ENCODE results near the gene GLOD5.

Gene GLOD5

DNA sequence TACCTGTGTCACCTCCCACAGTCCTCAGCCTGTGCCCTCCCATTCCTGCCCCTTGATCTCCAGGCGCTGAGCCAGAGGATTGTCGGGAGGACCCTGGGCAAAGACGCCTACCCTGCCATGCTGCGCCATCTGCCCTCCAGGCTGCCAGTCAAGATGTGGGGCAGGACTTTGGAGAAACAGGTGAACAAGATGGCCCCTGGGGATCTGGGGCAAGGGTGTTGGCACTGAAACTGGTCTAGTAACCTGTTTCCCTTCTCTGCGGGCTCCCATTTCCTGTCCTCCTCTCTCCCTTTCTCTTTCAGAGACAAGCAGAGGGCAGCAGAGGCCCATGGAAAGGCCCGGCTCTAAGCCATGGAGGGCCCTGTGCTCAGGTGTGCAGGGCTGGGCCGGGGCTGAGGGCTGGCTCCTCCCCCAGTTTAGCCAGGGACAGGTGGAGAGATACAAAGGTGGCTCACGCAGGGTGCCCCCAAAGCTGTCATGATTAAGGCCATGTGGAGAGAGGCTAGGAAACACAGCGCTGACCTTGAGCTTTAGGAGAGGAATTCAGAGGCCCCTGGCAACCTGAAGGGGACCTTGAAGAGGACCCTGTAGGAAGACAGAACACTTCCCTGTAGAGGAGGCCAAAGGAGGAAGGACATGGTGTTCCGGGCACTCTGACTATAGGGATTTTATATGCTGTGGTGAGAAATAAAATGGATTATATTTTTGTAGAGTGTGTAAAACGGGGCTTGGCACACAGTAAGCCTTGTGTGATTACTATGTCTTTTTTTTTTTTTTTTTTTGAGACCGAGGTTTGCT, at the start of gene GLOD5:
Gene GLOD5, plus strand, starts transcription at position 74 of the 798 bp plus-strand sequence. Its CDS starts 44 bp downstream, at position 118.
- no peak for DNase-seq (ENCODE audit: low read depth in 2 of 2)

DNA sequence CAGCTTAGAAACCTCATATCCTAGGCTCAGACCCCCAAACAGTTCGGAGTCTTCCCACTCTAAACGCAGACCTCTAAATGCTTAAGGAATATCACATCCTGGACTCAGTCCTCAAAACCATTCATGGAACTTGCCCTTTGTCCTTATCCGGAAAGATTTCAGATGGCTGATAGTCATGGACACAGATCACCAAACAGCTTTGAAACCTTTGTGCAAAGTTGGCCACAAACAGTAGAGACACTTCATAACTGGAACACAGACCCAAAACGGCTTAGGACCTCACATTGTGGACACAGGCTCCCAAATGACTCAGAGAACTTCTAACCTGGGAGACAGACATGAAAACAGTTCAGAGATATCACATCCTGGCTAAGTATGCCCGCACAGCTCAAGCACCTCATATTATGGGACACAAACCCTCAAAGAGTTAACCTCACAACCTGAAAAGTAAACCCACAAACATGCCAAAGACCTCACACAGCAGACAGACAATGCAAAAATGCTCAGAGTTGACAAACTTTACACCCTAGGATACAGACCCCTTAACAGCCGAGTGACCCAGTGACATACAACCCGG, 49.5 kb upstream of the GLOD5 start:
- no peak for DNase-seq (ENCODE audit: low read depth in 2 of 2)

DNA sequence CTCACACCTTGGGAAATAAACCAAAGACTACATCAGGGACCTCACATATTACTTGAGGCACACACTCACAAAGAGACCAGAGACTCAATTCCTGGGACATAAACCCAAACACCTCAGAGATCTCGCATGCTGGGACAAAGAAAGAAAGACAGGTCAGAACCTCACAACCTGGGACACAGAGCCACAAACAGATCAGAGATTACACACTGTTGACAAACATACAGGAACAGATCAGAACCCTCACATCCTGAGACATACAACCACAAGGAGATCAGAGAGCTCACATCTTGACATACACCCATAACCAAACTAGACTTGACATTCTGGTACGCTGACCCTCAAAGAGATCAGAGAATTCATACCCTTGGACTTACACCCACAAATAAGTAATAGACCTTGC, 47.7 kb upstream of the GLOD5 start:
- no peak for DNase-seq (ENCODE audit: low read depth in 2 of 2)

DNA sequence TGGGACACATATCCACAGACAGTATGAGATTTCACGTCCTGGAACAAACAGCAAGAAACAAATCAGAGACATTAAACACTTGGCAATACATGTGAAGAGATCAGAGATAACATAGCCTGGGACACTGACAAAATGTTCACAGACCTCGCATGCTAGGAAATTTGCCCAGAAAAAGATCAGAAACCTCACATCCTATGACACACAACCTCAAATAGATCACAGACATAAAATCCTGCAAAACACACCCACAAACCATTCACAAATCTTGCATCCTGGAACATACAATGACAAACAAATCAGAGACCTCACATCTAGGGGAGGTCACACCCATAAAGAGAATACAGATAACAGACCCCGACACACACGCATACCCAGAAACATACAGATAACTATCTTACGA, 47.0 kb upstream of the GLOD5 start:
- DNase-seq (ENCODE audit: low read depth in 2 of 2): no peak

DNA sequence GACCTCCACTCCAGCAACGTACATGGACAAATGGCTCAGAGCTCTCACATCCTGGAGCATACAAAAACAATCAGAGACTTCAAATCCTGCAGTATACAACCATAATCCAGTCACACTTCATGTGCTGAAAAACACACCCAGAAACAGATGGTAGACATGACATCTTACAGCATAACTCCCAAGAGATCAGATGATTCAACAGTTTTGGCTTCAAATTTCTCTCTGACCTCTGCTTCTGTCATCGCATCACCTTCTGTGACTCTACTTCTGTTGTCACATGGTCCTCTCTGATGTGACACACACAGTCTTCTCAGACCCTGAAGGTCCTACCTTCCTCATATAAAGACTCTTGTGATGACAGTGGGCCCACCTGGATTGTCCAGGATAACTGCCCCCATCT, 46.5 kb upstream of the GLOD5 start:
- no peak for DNase-seq (ENCODE audit: low read depth in 2 of 2)

DNA sequence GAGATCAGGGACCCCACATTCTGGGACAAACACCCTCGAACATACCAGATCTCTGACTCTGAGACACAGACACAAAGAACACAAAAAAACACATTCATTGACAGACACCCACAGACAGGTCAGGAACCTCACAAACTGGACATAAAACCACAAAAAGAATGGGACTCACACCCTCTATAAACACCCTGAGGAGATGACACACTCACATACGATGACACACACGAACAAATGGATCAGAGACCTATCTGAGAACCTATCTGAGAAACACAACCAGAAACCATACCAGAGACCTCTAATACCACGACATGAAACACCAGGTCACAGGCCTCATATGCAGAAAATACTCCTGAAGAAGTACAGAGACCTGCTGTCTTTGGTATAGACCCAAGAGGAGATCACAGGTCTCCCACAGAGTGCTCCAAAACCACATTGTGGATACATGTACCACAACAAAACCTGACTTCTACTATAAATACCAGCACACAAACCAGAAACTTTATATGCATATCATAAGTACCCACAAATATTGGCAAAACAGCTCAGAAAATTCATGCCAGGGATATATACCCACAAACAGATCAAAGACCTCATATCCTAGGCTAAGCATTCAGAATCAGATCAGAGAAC, 45.6 kb upstream of the GLOD5 start:
- no peak for DNase-seq (ENCODE audit: low read depth in 2 of 2)

DNA sequence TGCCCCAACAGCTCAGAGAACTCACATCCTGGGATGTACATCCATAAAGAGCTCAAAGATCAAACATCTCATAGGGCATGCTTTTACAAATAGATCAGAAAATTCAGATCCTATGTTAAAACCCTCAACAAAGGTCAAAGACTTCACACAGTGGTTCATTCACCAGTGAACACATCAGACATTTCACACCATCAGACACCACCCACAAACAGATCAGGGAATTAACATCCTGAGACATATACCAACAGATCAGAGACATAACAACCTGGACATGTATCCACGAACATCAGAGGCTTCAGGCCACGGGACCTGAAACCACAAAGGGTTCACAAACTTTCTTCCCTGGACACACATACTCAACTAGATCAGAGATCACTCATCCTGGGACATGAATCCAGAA, 41.6 kb upstream of the GLOD5 start:
- no peak for DNase-seq (ENCODE audit: low read depth in 2 of 2)

DNA sequence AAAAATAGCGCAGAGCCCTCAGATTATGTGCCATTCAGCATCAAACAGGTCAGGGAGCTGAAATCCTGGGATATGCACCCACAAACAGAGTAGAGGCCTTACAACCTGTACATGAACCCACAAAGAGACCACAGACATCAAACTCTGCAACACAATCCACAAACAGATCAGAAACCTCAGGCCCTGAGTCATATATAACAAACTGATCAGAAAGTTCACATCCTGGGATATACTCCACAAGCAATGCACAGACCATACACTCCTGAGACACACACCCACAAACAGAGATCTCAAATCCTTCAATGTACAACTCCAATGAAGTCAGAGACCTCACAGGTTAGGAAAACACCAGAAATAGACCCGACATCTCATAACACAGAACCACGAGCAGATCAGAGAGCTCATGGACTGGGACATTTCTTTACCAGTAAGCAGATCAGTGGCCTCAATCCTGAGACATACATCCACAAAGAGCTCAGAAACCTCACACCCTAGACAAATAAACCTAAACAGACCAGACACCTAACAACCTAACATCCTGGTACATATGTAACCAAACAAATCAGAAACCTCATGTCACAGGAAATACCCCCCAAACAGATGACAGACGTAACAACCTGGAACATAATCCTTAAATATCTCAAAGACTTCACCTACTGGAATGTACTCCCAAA, 40.8 kb upstream of the GLOD5 start:
- no peak for DNase-seq (ENCODE audit: low read depth in 2 of 2)

DNA sequence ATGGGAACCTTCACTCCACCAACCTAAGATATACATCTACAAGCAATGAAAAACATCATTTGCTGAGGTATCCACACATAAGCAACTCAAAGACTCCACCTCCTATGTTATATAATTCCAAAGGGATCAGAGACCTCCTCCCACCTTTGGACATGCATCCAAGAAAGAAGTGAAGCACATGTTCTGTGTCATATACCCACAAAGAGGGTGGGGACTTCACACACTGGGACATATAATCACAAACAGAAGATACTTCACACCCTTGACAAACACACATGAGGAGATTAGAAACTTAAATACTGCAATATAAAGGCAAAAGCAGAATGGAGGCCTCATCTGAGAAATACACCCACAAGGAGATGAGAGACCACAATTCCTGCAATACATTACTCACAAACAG, 39.6 kb upstream of the GLOD5 start:
- DNase-seq (ENCODE audit: low read depth in 2 of 2): no peak

DNA sequence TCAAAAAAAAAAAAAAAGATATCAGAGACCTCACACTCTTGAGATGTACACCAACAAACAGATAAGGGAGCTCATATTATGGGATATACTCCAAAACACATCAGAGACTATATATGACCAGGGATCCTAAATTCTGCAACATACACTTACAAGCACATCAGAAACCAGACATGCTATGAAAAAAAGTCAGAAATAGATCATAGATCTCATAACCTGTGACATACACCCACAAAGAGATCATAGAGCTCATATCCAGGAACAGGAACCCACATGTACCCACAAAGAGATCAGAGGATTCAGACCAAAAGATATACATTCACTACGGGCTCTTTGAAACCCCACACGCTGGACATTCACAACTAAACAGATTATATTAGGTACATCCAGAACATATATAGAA, 35.0 kb upstream of the GLOD5 start:
- no peak for DNase-seq (ENCODE audit: low read depth in 2 of 2)

DNA sequence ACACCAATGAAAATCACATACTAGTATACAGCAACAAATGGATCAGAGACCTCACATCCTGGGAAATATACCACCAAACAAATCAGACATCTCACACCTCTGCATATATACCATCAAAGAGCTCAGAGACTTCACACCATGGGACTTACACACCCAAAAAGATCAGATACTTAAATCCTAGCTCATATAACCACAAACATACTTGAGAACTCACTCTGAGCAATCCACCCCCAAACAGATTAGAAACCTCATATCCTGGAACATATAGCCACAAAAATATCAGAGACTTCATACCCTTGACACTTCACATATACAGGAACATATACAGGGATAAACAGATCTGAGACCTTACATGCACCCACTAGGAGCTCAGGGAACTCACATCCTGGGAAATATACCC, 32.9 kb upstream of the GLOD5 start:
- DNase-seq (ENCODE audit: low read depth in 2 of 2): no peak

DNA sequence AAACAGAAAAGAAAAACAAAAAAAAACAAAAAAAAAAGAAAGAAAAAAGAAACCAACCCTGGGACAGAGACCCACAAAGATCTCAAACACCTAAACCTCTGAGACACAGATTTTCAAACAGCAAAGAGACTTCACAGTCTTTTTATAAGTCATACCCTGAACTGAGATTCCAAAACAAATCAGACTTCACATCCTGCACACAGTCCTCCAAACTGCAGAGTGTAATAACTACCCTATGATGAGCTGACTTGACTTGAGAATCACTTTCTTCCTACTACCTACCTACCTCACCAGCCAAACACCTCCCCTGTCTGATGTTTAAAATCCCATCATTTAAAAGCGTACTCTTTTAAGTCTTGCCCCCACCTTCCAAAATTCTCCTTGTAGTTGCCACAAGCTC, 25.2 kb upstream of the GLOD5 start:
- no peak for DNase-seq (ENCODE audit: low read depth in 2 of 2)

DNA sequence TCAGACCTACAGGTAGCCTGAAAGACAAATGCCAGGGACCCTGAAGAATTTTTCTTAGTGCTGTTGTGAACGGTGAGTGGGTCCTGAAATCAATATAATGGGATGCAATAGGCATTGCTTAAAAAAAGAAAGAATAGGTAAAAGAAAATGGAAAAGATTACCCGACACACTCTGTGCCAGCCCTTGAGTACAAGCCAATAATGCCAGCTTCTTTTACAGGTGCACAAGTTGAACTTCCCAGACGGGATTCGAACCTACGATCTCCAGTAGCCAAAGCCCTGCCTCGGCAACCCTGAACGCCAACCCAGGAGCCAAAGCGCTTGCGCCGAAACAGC, 24.7 kb upstream of the GLOD5 start:
- no peak for DNase-seq (ENCODE audit: low read depth in 2 of 2)

DNA sequence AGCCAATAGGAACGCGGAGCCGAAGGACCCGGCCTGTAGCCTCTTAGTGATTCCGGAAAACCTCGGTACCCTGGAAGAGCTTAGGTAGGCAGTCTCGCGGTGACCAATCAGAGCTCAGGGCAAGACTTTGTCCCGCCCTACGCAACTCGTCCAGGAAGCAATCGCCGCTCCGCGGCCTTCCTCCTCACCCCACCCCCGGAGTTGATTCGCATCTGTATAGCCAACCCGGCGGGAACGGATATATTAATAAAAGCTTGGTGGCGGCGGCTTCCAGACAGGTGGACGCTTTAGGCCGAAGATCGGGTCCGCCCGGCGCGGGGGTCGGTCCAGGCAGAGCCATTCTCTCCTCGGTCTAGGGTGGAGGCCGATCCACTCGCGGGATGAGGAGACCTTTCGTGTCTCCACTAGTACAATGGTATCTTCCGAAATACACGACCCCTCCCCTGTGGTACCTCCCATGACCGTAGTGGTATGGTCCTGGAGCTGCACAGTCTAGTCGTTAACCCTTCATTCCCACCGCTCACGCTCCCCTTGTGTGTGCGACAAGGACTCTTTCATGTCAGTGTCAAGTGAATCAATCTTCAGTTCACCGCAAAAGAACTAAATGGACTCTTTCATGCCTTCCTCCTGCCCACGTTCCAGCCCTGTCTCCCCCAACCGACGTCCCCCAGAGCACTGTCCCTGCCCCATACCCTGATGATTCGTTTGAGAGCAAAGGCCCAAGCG, 24.2 kb upstream of the GLOD5 start:
- peak; percentile 54 to 74 for DNase-seq (ENCODE audit: low read depth in 2 of 2)

DNA sequence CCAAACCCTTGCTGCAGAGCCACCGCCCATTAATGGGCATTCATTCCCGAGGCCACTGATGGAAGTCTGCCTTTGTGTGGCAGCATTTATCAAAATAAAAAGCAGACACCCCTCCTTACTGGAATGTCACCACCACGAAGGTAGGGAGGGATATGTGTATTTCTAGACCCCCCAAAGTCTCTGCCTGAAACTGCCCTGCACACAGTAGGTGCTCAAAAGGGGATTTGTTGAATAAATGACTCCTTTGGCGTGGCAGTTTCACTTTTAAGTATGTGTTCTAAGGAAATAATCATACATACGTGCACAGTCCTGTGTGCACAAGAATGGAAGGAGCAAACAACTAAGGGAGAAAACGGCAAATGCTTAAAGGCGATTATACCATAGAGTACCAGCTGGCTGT, 23.6 kb upstream of the GLOD5 start:
- no peak for DNase-seq (ENCODE audit: low read depth in 2 of 2)

DNA sequence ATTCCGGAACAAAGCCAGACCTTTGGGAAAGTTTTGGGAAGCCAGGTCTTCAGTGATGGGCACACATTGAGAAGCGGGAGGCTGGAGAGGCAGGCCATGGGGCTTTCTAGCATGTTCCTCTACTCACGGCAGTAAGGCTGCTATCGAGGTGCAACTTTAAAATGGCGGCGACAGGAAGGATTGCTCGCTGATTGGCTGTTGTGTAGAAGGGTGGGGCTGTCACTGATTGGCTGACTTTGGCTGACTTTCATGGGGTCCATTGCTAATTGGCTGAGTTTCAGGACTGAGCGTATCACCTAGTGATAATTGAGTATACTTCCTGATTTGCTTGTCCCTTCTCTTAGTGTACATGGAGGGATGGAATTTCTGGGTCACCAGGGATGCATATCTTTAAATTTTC, 19.7 kb upstream of the GLOD5 start:
- DNase-seq (ENCODE audit: low read depth in 2 of 2): no peak

DNA sequence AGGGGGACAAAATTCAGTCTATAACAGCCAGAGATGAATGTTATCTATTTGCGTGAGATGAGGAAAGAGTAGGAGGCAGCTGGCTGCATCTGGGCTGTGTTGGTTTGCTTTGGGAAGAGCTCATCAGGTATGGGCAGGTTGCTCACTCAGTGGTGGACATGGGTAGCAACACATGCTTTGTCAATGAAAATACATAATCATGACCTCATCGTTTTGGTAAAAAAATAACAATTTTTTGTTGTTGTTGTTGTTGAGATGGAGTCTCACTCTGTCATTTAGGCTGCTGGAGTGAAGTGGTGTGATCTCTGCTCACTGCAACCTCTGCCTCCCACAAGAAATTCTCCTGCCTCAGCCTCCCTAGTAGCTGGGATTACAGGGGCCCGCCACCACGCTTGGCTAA, 16.3 kb upstream of the GLOD5 start:
- no peak for DNase-seq (ENCODE audit: low read depth in 2 of 2)

DNA sequence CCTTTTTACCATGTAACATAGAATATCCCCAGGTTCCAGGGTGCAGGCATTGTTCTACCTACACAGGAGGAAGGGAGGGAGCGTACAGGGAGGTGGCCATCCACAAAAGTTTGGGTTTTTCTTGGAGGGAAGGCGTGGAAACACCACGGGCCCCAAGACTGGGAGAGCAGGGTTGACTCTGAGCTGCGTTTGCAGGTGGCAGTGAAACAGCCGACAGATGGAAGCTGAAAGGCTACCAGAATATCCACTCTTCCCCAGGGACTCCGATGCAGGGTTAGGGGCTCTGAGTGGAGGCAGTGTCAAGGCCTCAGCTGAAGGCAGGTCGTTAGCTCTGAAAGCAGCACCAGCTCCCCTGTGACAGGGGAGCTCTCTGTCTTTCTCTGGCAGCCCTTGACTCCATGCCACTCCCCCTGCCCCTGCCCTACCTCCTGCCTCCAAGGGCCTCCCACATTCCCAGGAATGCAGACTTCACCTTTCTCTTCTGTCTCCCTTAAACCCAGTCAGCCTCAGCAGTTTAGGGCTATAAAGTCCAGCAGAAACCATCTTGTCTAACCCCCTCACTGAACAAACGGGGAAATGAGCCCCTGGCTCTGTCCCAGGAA, 14.0 kb upstream of the GLOD5 start:
- no peak for DNase-seq (ENCODE audit: low read depth in 2 of 2)

DNA sequence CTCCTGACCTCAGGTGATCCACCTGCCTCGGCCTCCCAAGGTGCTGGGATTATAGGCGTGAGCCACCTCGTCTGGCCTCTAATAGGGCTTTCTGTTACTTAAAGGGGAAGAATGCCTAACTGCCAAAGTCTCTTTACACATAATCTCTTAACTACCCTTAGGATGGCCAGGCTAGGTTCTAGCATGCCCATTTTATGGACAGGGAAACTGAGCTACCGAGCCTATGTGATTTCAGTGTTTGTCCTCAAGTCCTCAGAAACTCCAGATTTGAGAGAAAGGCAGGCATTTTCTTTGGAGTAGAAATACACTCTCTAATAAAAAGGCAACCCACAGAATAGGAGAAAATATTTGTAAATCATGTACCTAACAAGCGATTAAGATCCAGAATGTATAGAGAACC, 12.4 kb upstream of the GLOD5 start:
- DNase-seq (ENCODE audit: low read depth in 2 of 2): no peak

DNA sequence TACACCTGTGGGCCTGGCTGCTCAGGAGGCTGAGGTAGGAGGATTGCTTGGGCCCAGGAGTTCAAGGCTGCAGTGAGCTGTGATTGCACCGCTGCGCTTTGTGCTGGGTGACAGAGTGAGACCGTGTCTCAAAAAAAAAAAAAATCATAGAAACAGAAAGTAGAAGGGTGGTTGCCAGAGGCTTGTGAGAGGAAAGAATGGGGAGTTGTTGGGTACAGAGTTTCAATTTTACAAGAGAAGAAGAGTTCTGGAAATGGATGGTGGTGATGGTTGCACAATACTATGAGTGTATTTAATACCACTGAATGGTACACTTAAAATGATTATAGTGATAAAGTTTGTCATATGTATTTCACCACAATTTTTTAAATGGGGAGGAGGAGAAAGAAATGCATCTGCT, 10.2 kb upstream of the GLOD5 start:
- DNase-seq (ENCODE audit: low read depth in 2 of 2): no peak

DNA sequence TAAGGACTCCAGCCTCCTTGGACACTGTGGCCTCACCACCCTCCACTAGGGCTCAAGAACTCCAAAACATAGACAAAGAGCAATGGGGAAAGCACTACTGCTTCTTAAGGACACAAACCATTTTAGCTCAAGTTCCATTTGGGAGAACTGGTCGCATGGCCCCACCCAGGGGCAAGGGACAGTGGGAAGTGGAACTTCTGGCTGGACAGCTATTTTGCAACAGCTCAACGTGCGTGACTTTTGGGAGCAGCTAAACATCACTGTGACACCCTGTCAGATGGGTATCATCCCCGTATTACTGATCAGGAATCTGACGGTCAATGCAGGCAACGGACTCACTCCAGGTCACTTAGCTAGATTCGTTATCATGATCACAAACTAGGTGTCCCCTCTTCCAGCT, 9.0 kb upstream of the GLOD5 start:
- DNase-seq (ENCODE audit: low read depth in 2 of 2): no peak

DNA sequence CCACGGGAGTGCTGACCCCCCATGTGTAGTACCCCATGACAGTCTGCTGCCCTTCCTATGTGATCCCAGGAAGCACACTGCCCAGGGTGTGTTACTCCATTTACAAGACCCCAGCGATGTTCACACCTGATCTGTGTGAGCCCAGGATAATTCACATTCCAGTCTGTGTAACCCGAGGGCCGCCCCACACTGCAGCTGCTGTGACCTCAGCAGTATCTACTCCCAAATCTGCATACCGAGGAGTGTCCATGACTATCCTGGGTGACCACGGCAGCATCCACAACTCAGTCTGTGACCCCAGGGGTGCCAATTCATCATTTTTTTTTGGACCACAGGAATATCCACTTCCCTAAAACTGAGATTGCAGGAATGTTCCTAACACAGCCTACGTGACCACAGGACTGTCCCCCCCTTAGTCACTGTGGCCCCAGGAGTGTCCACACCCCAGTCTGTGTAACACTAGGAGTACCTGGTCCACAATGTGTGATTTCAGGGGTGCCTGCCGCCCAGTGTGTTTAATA, 7.8 kb upstream of the GLOD5 start:
- no peak for DNase-seq (ENCODE audit: low read depth in 2 of 2)
